Epithelial cell of proximal tubule (primary cell): ENCODE measurements around the gene DDRGK1. TPM values are rescaled to one million over a fixed set of nuclear protein-coding genes. Genes with fewer than 3 reads are reported as not detected.

Source experiments
- DNase-seq: peaks from one replicate; pipeline ENCODE4 v3.0.0-alpha.2; 2011; ENCODE audit warnings: low read depth
- H3K4me3 ChIP-seq: 2 replicates; pipeline ENCODE4 v1.5.1; 2011; ENCODE audit warnings: low read depth, mild to moderate bottlenecking, low read length
- total RNA-seq: library from RNA; depleted of rRNA; stranded (reverse); fragments of >200 nt; gene quantifications from 2 replicates; pipeline ENCODE4 v1.2.3, GENCODE V29; 2015
- TF ChIP-seq, protein P1 (sequence below): conservative IDR thresholded peaks from 2 replicates; pipeline ENCODE4 v1.5.1; 2012; ENCODE audit warnings: low read depth, mild to moderate bottlenecking, low read length

Gene DDRGK1
- total RNA-seq, 1 donor from 2014 or later: 63.5 TPM

DNA sequence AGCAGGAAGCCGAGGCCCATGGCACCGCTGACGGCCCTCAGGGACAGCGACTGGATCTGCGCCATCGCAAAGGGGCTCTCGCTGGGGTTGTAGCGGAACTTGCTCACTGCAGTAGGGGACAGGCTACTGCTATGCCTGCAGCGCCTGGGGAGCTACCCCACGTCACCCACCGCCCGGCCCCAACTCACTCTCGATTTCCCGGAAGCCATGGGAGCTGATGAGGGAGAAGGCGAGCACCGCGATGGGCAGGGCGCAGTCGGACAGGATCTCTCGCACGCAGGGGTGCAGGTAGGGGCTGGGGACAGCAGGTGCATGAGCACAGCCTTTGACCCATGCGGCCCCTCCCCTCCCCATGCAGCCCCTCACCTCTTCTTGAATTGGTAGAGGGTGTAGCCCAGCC is 24.7 kb upstream of the DDRGK1 start:
- no peak overlapping the region for H3K4me3 ChIP-seq
- TF ChIP-seq, protein P1, sequence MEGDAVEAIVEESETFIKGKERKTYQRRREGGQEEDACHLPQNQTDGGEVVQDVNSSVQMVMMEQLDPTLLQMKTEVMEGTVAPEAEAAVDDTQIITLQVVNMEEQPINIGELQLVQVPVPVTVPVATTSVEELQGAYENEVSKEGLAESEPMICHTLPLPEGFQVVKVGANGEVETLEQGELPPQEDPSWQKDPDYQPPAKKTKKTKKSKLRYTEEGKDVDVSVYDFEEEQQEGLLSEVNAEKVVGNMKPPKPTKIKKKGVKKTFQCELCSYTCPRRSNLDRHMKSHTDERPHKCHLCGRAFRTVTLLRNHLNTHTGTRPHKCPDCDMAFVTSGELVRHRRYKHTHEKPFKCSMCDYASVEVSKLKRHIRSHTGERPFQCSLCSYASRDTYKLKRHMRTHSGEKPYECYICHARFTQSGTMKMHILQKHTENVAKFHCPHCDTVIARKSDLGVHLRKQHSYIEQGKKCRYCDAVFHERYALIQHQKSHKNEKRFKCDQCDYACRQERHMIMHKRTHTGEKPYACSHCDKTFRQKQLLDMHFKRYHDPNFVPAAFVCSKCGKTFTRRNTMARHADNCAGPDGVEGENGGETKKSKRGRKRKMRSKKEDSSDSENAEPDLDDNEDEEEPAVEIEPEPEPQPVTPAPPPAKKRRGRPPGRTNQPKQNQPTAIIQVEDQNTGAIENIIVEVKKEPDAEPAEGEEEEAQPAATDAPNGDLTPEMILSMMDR: no peak
- DNase-seq: no peak

DNA sequence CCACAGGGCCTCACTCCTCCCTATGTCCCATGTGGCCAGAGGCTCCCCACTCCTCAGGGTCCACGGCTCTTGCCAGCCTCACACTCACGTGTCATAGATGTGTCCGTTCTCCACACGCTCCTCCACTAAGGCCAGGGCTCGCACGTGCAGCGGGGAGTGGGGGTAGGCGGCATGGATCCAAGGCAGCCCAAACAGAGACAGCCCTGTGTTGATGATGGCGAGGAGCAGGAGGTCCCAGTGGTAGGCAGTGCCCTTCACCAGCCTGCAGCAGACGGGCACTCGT is 24.2 kb upstream of the DDRGK1 start:
- H3K4me3 ChIP-seq: no peak overlapping the region
- TF ChIP-seq, protein P1: no peak
- no peak for DNase-seq

DNA sequence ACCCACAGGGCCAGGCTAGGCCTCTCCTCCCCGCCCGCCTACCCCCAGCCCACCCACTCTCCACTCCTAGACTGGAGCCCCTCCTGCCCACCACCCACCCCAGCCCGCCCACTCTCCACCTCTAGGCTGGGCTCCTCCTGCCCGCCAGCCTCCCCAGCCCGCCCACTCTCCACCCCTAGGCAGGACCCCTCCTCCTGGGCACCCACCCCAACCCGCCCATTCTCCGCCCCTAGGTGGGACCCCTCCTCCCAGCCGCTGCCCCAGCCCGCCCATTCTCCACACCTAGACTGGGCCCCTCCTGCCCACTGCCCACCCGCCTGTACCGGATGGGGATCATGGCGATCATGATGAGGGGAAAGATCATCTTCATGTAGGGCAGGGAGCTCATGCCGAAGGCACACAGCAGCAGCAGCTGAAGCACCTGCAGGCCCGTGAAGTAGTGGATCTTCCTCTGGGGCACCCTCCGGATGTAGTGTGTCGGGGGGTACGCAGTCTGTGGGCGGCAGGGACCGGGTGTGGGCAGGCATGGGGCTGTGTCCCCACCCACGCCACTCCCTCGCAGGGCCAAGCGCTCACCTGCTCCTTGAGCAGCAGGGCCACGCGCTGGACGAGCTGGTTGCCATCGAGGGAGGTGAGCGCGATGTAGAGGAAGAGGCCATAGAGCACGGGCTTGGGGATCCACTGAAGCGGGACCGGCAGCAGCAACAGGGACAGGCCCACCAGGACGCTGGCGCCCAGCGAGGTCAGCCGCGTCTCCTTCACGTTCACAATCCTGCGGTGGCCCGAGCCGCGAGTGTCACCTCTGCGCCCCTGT is 23.7 kb upstream of the DDRGK1 start:
- DNase-seq: no peak
- TF ChIP-seq, protein P1: no peak
- H3K4me3 ChIP-seq: no peak overlapping the region

DNA sequence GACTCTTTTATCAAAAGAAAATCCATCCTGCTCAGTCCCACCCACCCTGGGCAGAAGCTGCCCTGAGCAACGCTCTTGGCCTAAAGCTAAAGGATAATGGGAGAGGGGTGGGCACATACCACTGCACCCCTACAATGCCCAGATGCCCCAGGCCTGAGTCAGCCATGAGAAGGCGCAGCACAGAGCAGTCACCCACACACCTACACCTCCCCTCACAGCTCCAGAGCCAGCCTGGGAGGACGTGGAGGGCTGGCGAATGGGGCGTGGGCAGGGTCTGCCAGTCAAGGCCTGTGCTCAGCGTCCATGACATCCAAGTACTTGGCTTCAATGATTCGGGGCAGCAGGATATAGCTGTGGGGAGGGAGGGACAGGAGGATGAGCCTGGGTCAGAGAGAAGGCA is 23.0 kb upstream of the DDRGK1 start:
- H3K4me3 ChIP-seq: no peak overlapping the region
- no peak for DNase-seq
- TF ChIP-seq, protein P1: no peak

DNA sequence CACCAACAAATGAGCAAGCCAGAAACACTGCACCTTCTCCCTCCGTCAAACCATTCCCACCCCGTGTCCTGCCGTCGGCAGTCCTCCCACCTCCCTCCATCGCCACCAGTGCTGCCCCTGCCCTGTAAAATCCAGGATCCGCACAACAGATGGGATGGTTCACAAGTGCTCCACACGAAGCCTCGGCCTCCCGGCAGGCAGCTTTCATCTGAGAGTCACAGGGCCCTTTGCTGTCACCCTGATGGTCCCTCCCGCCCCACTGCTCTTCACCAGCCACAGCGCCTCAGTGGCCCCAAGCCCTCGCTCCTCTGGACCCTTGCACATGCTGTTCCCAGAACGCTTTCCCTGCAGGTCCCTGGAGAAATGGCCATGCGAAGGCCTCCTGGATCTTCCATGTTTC is 22.4 kb upstream of the DDRGK1 start:
- no peak for DNase-seq
- H3K4me3 ChIP-seq: no peak overlapping the region
- TF ChIP-seq, protein P1: no peak

DNA sequence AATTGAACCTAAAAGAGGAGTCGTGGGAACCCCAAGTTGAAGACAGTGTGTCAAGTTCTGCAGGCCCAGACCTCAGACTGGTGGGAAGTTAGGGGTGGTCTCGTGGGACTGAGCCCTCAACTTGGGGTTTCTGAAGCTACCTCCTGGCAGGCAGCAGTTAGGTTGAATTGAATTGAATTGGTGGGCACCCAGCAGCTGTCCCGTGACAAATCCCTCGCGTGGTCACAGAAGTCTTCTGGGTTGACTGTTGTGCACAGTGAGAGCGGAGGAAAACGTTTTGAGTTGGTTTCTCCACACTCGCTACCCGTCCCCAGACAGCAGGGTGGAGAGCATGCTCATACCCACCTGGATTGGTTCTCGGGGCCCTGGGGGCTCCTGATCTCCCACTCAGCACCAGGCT is 21.6 kb upstream of the DDRGK1 start:
- H3K4me3 ChIP-seq: no peak overlapping the region
- no peak for DNase-seq
- TF ChIP-seq, protein P1: no peak
